Fibroblast of lung (primary cell): ENCODE data around the gene SYT14. TPM values are rescaled to one million over a fixed set of nuclear protein-coding genes. Genes with fewer than 3 reads are reported as not detected.

ENCODE experiments used
- DNase-seq, 2 donors: peaks; one replicate each; pipeline versions ENCODE4 v3.0.0 to v3.0.0-alpha.2; 2010; ENCODE audit warnings: low read depth in 2 of 2
- H2AFZ ChIP-seq: 2 replicates; pipeline ENCODE4 v1.5.1; 2012; ENCODE audit warnings: low read length, control low read depth, inconsistent platforms
- H3K27ac ChIP-seq: 2 replicates; pipeline ENCODE4 v1.5.1; 2011; ENCODE audit warnings: low read length, control low read depth; ENCODE audit not compliant: insufficient read depth
- H3K27me3 ChIP-seq: 2 replicates; pipeline ENCODE4 v1.5.1; 2011; ENCODE audit warnings: mild to moderate bottlenecking, low read length; ENCODE audit not compliant: control insufficient read depth, insufficient read depth
- H3K36me3 ChIP-seq: 2 replicates; pipeline ENCODE4 v1.5.1; 2011; ENCODE audit warnings: low read length; ENCODE audit not compliant: control insufficient read depth, insufficient read depth
- H3K4me1 ChIP-seq: 2 replicates; pipeline ENCODE4 v1.5.1; 2011; ENCODE audit warnings: low read length; ENCODE audit not compliant: control insufficient read depth, insufficient read depth; ENCODE audit errors: extremely low read depth
- H3K4me2 ChIP-seq: 2 replicates; pipeline ENCODE4 v1.5.1; 2011; ENCODE audit warnings: low read length, control low read depth; ENCODE audit not compliant: insufficient read depth; ENCODE audit errors: extremely low read depth
- H3K4me3 ChIP-seq, 4 experiments: fragments of 200-600 bp in 1 of 4; sonication (generic) in 1 of 4; replicated peaks in 1 of 4; 2 replicates each; pipeline ENCODE4 v1.5.1; 2011 to 2016; ENCODE audit warnings: low read length in 4 of 4, low read depth in 3 of 4, mild to moderate bottlenecking in 3 of 4, control low read depth in 2 of 4, inconsistent platforms in 1 of 4, mixed read lengths in 1 of 4; ENCODE audit not compliant: insufficient read depth in 1 of 4; ENCODE audit errors: control extremely low read depth in 1 of 4
- H3K79me2 ChIP-seq: 2 replicates; pipeline ENCODE4 v1.5.1; 2012; ENCODE audit warnings: mild to moderate bottlenecking, low read length, inconsistent platforms; ENCODE audit not compliant: control insufficient read depth, insufficient read depth
- H3K9ac ChIP-seq: 2 replicates; pipeline ENCODE4 v1.5.1; 2011; ENCODE audit warnings: mild to moderate bottlenecking, low read length, control low read depth; ENCODE audit not compliant: insufficient read depth
- H3K9me3 ChIP-seq: 2 replicates; pipeline ENCODE4 v1.5.1; 2012; ENCODE audit warnings: low read depth, low read length; ENCODE audit not compliant: control insufficient read depth, insufficient read depth
- H4K20me1 ChIP-seq: 2 replicates; pipeline ENCODE4 v1.5.1; 2011; ENCODE audit warnings: low read length; ENCODE audit not compliant: control insufficient read depth, insufficient read depth; ENCODE audit errors: extremely low read depth
- EZH2 ChIP-seq: IDR thresholded peaks from 2 replicates; pipeline ENCODE4 v1.5.1; 2012; ENCODE audit warnings: low read length, control low read depth, mild to moderate bottlenecking; ENCODE audit errors: missing control alignments
- polyA plus RNA-seq, 2 donors: library from polyadenylated mRNA; depleted of rRNA in 1 of 2; stranded (reverse) in 1 of 2; unstranded in 1 of 2; fragments of >200 nt; gene quantifications; 2 replicates each; pipeline ENCODE4 v1.2.1, GENCODE V29; 2011 to 2012; ENCODE audit warnings: missing spikeins in 1 of 2
- total RNA-seq: library from RNA; depleted of rRNA; stranded (reverse); fragments of >200 nt; gene quantifications from 2 replicates; pipeline ENCODE4 v1.2.1, GENCODE V29; 2014
- TF ChIP-seq, protein P1 (sequence below), 2 donors: IDR thresholded peaks in 1 of 2; conservative IDR thresholded peaks in 1 of 2; 1 replicate in 1 of 2; 2 replicates in 1 of 2; pipeline ENCODE4 v1.5.1; 2011 to 2012; ENCODE audit warnings: low read length in 2 of 2, control low read depth in 1 of 2, inconsistent platforms in 1 of 2, low read depth in 1 of 2, mild to moderate bottlenecking in 1 of 2

The SYT14 gene
- total and polyA plus RNA-seq, 2 donors (not counting 1 experiment from before 2014, with no cell fraction given), result 0.84 to 0.99 TPM

DNA sequence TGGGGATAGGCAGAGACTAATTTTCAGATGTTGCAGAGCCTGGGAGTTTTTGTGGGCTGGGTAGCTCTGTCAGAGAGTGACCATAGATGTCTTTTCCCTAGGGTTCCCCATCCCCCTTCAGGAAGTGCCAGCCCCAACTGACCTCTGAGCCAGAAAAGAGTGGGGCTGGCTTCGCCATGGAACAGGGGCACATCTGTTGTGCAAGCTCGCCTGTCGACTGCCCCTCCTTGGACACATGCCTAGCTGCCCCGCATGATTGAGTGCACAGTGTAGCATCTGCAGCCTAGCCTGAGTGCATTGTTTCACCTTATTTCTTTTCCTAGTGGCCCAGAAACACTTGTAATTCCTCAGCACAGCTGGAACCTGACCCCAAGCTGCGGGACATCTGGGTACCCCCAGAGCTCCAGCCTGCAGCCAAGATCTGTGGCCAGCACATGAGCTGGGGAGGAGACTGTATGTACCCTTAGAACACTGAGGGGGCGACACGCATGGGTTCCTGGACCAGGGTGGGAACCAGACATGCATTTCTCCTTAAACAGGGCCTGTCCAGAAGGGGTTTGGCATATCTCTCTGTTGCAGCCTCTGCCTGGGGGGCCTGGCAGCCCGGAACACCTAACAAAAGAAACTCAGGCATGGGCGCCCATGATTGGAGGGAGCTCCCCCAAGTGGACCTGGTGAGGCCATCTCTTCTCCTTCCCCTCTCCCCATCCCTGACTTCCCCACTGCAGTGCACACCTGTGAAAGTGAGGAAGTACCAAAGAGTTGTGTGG is 55.2 kb downstream of the SYT14 start:
- H4K20me1 ChIP-seq, result no peaks in the 10 kb centered on the region
- no peaks in the 10 kb centered on the region for H3K36me3 ChIP-seq
- no peaks in the 10 kb centered on the region for H3K27me3 ChIP-seq
- no peak for DNase-seq
- H3K27ac ChIP-seq, result no peak overlapping the region
- H3K79me2 ChIP-seq, result no peaks in the 10 kb centered on the region
- TF ChIP-seq, protein P1, sequence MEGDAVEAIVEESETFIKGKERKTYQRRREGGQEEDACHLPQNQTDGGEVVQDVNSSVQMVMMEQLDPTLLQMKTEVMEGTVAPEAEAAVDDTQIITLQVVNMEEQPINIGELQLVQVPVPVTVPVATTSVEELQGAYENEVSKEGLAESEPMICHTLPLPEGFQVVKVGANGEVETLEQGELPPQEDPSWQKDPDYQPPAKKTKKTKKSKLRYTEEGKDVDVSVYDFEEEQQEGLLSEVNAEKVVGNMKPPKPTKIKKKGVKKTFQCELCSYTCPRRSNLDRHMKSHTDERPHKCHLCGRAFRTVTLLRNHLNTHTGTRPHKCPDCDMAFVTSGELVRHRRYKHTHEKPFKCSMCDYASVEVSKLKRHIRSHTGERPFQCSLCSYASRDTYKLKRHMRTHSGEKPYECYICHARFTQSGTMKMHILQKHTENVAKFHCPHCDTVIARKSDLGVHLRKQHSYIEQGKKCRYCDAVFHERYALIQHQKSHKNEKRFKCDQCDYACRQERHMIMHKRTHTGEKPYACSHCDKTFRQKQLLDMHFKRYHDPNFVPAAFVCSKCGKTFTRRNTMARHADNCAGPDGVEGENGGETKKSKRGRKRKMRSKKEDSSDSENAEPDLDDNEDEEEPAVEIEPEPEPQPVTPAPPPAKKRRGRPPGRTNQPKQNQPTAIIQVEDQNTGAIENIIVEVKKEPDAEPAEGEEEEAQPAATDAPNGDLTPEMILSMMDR (conservative IDR thresholded peaks at IDR 0.05 in 1 of 2, IDR thresholded peaks at IDR 0.05 in 1 of 2; ENCODE audit: low read depth in 1 of 2, low read length in 2 of 2), result no peak
- TF ChIP-seq EZH2, result no peak
- no peak overlapping the region for H3K4me2 ChIP-seq
- no peak overlapping the region for H3K4me3 ChIP-seq
- no peak overlapping the region for H3K9ac ChIP-seq
- no peaks in the 10 kb centered on the region for H3K4me1 ChIP-seq
- no peaks in the 10 kb centered on the region for H3K9me3 ChIP-seq
- H2AFZ ChIP-seq, result no peak overlapping the region

DNA sequence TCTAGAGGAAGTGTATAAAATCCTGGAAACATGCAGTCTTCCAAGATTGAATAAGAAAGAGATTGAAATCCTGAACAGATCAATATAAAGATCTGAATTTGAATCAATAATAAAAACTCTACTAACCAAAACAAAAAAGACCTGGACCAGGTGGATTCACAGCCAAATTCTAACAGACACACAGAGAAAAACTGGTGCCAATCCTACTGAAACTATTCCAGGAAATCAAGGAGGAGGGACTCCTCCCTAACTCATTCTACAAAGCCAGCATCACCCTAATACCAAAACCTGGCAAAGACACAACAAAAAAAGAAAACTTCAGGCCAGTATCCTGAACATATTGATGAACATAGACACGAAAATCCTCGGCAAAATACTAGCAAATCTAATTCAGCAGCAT is 58.3 kb downstream of the SYT14 start:
- no peak for DNase-seq
- Histone ChIP-seq H2AFZ (no peak overlapping the region), H3K4me2 (no peak overlapping the region), H3K4me3 (no peak overlapping the region), H4K20me1 (no peaks in the 10 kb centered on the region), H3K9me3 (no peaks in the 10 kb centered on the region), H3K4me1 (no peaks in the 10 kb centered on the region), H3K27ac (no peak overlapping the region), H3K79me2 (no peaks in the 10 kb centered on the region), H3K27me3 (no peaks in the 10 kb centered on the region), H3K9ac (no peak overlapping the region), H3K36me3 (no peaks in the 10 kb centered on the region)
- TF ChIP-seq EZH2, result no peak
- TF ChIP-seq, protein P1 (conservative IDR thresholded peaks at IDR 0.05 in 1 of 2, IDR thresholded peaks at IDR 0.05 in 1 of 2; ENCODE audit: low read depth in 1 of 2, low read length in 2 of 2), result no peak

DNA sequence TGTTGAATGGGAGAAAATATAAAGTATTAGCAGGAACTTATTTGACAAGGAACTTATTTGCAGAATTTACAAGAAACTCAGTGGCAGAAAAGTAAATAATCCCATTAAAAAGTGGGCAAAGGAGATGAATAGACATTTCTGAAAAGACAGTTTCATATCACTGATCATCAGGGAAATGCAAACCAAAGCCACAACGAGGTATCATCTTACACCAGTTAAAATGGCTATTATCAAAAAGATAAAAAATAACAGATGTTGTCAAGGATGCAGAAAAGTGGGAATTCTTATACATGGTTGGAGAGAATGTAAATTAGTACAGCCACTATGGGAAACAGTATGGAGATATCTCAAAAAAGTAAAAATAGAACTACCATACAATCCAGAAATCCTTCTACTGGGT is 61.0 kb downstream of the SYT14 start:
- Histone ChIP-seq H3K9me3 (no peaks in the 10 kb centered on the region), H3K36me3 (no peaks in the 10 kb centered on the region), H4K20me1 (no peaks in the 10 kb centered on the region), H3K4me3 (no peak overlapping the region), H2AFZ (no peak overlapping the region), H3K27me3 (no peaks in the 10 kb centered on the region), H3K4me2 (no peak overlapping the region), H3K27ac (no peak overlapping the region), H3K9ac (no peak overlapping the region), H3K79me2 (no peaks in the 10 kb centered on the region), H3K4me1 (no peaks in the 10 kb centered on the region)
- DNase-seq, result no peak
- TF ChIP-seq, protein P1 (conservative IDR thresholded peaks at IDR 0.05 in 1 of 2, IDR thresholded peaks at IDR 0.05 in 1 of 2; ENCODE audit: low read depth in 1 of 2, low read length in 2 of 2), result no peak
- TF ChIP-seq EZH2, result no peak
